GM12864 (cell line): ENCODE data around the gene STAB2.

Experiments used
- DNase-seq: peaks from one replicate; pipeline ENCODE4 v3.0.0-alpha.2; 2011; ENCODE audit warnings: low read depth
- H3K4me3 ChIP-seq: 2 replicates; pipeline ENCODE4 v1.5.1; 2011; ENCODE audit warnings: mild to moderate bottlenecking, low read depth, low read length, control low read depth
- TF ChIP-seq, protein P1 (sequence below): IDR thresholded peaks from 2 replicates; pipeline ENCODE4 v1.5.1; 2011; ENCODE audit warnings: low read depth, mild to moderate bottlenecking, moderate library complexity, low read length, control low read depth, inconsistent platforms; ENCODE audit errors: missing control alignments

STAB2 gene

GRCh38 chr12:103779410-103780092 is 192.5 kb downstream of the STAB2 start:
- no peak for DNase-seq
- TF ChIP-seq, protein P1, sequence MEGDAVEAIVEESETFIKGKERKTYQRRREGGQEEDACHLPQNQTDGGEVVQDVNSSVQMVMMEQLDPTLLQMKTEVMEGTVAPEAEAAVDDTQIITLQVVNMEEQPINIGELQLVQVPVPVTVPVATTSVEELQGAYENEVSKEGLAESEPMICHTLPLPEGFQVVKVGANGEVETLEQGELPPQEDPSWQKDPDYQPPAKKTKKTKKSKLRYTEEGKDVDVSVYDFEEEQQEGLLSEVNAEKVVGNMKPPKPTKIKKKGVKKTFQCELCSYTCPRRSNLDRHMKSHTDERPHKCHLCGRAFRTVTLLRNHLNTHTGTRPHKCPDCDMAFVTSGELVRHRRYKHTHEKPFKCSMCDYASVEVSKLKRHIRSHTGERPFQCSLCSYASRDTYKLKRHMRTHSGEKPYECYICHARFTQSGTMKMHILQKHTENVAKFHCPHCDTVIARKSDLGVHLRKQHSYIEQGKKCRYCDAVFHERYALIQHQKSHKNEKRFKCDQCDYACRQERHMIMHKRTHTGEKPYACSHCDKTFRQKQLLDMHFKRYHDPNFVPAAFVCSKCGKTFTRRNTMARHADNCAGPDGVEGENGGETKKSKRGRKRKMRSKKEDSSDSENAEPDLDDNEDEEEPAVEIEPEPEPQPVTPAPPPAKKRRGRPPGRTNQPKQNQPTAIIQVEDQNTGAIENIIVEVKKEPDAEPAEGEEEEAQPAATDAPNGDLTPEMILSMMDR, result no peak
- no peak overlapping the region for H3K4me3 ChIP-seq

- DNase-seq, result no peak
- H3K4me3 ChIP-seq, result no peak overlapping the region
- TF ChIP-seq, protein P1, result no peak
Measured at GRCh38 chr12:103780093-103780440, 193.0 kb downstream of the STAB2 start.

DNA sequence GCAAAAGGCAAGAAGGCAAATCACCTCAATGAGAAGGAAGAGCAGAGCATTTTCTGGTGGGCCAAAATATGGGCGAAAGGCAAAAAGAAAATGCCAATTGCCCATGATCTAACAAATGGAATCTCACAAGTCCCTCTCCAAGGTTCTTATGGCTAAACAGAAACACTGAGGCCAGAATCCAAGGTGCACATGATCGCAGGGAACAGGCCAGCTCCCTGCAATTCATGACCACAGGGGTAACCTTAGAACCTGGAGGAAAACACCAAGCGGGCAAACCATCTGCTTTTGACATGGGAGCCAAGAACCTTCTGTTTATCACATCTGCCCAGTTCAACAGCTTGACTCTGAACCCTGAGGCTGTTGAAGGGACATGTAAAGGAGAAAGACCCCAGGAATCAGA is 193.9 kb downstream of the STAB2 start:
- no peak overlapping the region for H3K4me3 ChIP-seq
- TF ChIP-seq, protein P1, result no peak
- no peak for DNase-seq

DNA sequence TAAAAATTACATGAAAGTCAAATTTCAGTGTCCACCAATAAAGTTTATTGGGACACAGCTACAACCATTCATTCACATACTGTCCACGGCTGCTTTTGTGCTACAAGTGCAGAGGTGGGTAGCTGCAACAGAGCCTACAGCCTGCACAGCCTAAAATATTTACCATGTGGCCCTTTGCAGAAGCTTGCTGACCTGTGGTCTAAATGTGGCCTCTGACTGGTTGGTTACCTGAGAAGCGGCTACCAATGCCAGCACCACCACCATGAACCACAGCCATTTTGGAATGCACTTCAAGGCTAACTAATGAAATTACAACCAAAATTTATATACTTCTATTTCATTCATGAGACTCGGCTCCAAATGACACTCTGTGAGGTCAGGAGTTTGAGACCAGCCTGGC is 195.3 kb downstream of the STAB2 start:
- no peak for DNase-seq
- TF ChIP-seq, protein P1, result no peak
- H3K4me3 ChIP-seq, result no peak overlapping the region

DNA sequence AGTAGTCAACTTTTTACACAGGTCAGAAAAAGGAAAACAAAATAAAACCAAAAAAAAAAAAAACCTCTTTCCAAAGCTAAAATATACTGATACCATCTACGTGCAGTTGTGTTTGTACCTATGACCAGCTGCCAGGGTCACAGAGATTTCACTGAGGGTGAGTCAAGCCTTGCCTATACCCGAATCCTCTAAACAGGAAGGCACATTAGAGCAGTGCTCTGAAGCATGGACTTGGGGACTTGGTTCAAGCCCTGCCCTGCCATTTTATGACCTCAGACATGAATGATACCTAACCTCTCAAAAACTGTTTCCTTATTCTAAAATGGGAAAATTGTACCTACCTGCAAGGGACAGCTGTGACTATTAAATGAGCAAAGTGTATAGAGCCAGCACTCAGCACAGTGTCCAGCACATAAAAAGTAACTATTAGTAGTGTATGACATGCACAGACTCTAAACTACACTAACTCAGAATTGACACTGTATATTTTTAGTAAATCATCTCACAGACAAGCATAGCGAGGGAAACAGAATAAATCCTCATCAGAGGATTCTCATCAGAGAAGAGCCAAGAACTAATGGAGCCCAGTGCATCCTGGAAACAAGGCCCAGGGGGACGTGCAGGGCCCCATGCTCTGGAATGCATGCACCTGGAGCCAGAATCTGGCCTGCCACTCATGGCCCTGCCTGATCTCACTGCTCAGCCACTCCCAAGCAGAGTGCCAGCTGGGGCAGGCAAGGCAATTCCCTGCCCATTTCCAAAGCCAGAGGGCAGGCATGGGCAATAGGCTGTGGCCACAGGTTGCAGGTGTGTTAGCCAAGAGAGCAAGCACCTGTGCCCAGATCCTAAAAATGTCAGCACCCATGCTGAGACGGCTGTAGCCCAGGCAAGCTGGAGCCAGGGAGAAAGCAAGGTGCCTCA is 196.9 kb downstream of the STAB2 start:
- TF ChIP-seq, protein P1, result no peak
- no peak overlapping the region for H3K4me3 ChIP-seq
- DNase-seq, result no peak

DNA sequence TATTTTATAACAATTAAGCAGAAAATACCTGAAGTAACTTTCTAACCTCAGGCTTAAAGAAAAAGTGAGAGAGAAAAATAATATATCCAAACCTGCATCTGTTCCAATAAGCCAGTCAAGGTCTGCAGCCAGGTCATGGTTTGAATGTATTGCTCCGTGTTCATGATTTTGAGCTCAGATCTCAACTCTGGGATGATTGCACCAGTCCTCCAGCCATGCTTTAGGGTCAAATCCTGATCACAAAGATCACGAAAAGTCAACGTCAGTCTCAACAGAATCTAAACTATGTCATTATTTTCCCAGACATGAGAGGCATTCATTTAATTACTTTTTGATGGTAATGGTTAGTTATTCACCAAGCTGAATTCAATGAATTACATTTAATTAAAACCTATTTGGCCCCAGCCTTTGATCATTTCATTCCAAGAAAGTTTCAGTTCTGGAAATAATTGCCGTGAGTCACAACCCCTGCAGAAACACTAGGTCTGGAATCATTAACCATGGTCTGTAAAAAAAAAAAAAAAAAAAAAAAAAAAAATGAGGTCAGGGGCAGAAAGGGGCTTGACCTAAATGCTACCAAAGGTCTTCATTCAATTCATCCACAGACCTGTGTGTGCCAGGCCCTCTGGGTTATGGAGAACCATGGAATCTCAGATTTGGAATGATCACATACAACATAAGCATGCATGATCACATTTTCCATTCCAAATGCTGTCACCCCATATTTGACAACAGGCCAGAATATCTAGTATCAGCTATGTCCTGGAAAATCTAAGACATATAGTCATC is 198.4 kb downstream of the STAB2 start:
- no peak for DNase-seq
- TF ChIP-seq, protein P1, result no peak
- no peak overlapping the region for H3K4me3 ChIP-seq
